ENCODE measurements around the gene THTPA.

Gene THTPA

GRCh38 chr14:23522643-23523198 is 33.4 kb upstream of the THTPA start:
- Histone ChIP-seq H3K9ac (ENCODE audit: low read length in 2 of 2) (no peak overlapping the region), H3K27me3 (ENCODE audit: control insufficient read depth in 1 of 2, insufficient read depth in 2 of 2, low read length in 2 of 2) (no peaks in the 10 kb centered on the region), H3K36me3 (ENCODE audit: control insufficient read depth in 2 of 2, insufficient read depth in 2 of 2, low read length in 2 of 2) (no peaks in the 10 kb centered on the region), H3K9me3 (ENCODE audit: control insufficient read depth in 2 of 2, low read length in 2 of 2) (no peaks in the 10 kb centered on the region), H3K27ac (ENCODE audit: low read length) (no peak overlapping the region), H3K4me3 (ENCODE audit: low read length in 2 of 2) (no peak overlapping the region), H3K4me1 (ENCODE audit: control insufficient read depth, insufficient read depth, low read length) (no peaks in the 10 kb centered on the region)

GRCh38 chr14:23523229-23524016 is 32.6 kb upstream of the THTPA start:
- H3K4me3 ChIP-seq (ENCODE audit: low read length in 2 of 2) = no peak overlapping the region
- no peaks in the 10 kb centered on the region for H3K36me3 ChIP-seq (ENCODE audit: control insufficient read depth in 2 of 2, insufficient read depth in 2 of 2, low read length in 2 of 2)
- no peak overlapping the region for H3K9ac ChIP-seq (ENCODE audit: low read length in 2 of 2)
- H3K9me3 ChIP-seq (ENCODE audit: control insufficient read depth in 2 of 2, low read length in 2 of 2) = no peaks in the 10 kb centered on the region
- no peak overlapping the region for H3K27ac ChIP-seq (ENCODE audit: low read length)
- no peaks in the 10 kb centered on the region for H3K27me3 ChIP-seq (ENCODE audit: control insufficient read depth in 1 of 2, insufficient read depth in 2 of 2, low read length in 2 of 2)
- no peaks in the 10 kb centered on the region for H3K4me1 ChIP-seq (ENCODE audit: control insufficient read depth, insufficient read depth, low read length)

- no peak overlapping the region for H3K4me3 ChIP-seq (ENCODE audit: low read length in 2 of 2)
- H3K9me3 ChIP-seq (ENCODE audit: control insufficient read depth in 2 of 2, low read length in 2 of 2) = no peaks in the 10 kb centered on the region
- no peak overlapping the region for H3K9ac ChIP-seq (ENCODE audit: low read length in 2 of 2)
- no peaks in the 10 kb centered on the region for H3K36me3 ChIP-seq (ENCODE audit: control insufficient read depth in 2 of 2, insufficient read depth in 2 of 2, low read length in 2 of 2)
- H3K4me1 ChIP-seq (ENCODE audit: control insufficient read depth, insufficient read depth, low read length) = no peaks in the 10 kb centered on the region
- no peaks in the 10 kb centered on the region for H3K27me3 ChIP-seq (ENCODE audit: control insufficient read depth in 1 of 2, insufficient read depth in 2 of 2, low read length in 2 of 2)
- no peak overlapping the region for H3K27ac ChIP-seq (ENCODE audit: low read length)
These were observed 31.1 kb upstream of the THTPA start for GRCh38 chr14:23524954-23525353.

- Histone ChIP-seq H3K27me3 (ENCODE audit: control insufficient read depth in 1 of 2, insufficient read depth in 2 of 2, low read length in 2 of 2) (no peaks in the 10 kb centered on the region), H3K36me3 (ENCODE audit: control insufficient read depth in 2 of 2, insufficient read depth in 2 of 2, low read length in 2 of 2) (no peaks in the 10 kb centered on the region), H3K27ac (ENCODE audit: low read length) (no peak overlapping the region)
These were observed 30.5 kb upstream of the THTPA start for GRCh38 chr14:23525611-23526010.

GRCh38 chr14:23528555-23528954 is 27.5 kb upstream of the THTPA start:
- no peaks in the 10 kb centered on the region for H3K9me3 ChIP-seq (ENCODE audit: control insufficient read depth in 2 of 2, low read length in 2 of 2)
- no peaks in the 10 kb centered on the region for H3K4me1 ChIP-seq (ENCODE audit: control insufficient read depth, insufficient read depth, low read length)
- H3K27ac ChIP-seq (ENCODE audit: low read length) = no peak overlapping the region
- H3K4me3 ChIP-seq (ENCODE audit: low read length in 2 of 2) = no peak overlapping the region
- no peak overlapping the region for H3K9ac ChIP-seq (ENCODE audit: low read length in 2 of 2)
- no peaks in the 10 kb centered on the region for H3K27me3 ChIP-seq (ENCODE audit: control insufficient read depth in 1 of 2, insufficient read depth in 2 of 2, low read length in 2 of 2)
- H3K36me3 ChIP-seq (ENCODE audit: control insufficient read depth in 2 of 2, insufficient read depth in 2 of 2, low read length in 2 of 2) = no peaks in the 10 kb centered on the region

More at GRCh38 chr14:23525611-23526010, 30.5 kb upstream of the THTPA start:
- Histone ChIP-seq H3K4me3 (ENCODE audit: low read length in 2 of 2) (no peak overlapping the region), H3K9me3 (ENCODE audit: control insufficient read depth in 2 of 2, low read length in 2 of 2) (no peaks in the 10 kb centered on the region), H3K4me1 (ENCODE audit: control insufficient read depth, insufficient read depth, low read length) (no peaks in the 10 kb centered on the region), H3K9ac (ENCODE audit: low read length in 2 of 2) (no peak overlapping the region)

- Histone ChIP-seq H3K27ac (ENCODE audit: low read length) (no peak overlapping the region), H3K4me3 (ENCODE audit: low read length in 2 of 2) (no peak overlapping the region), H3K9me3 (ENCODE audit: control insufficient read depth in 2 of 2, low read length in 2 of 2) (no peaks in the 10 kb centered on the region), H3K36me3 (ENCODE audit: control insufficient read depth in 2 of 2, insufficient read depth in 2 of 2, low read length in 2 of 2) (no peaks in the 10 kb centered on the region), H3K9ac (ENCODE audit: low read length in 2 of 2) (no peak overlapping the region), H3K4me1 (ENCODE audit: control insufficient read depth, insufficient read depth, low read length) (no peaks in the 10 kb centered on the region), H3K27me3 (ENCODE audit: control insufficient read depth in 1 of 2, insufficient read depth in 2 of 2, low read length in 2 of 2) (no peaks in the 10 kb centered on the region)
These were observed 27.1 kb upstream of the THTPA start for GRCh38 chr14:23529016-23529415.

- H3K36me3 ChIP-seq (ENCODE audit: control insufficient read depth in 2 of 2, insufficient read depth in 2 of 2, low read length in 2 of 2) = no peaks in the 10 kb centered on the region
- no peaks in the 10 kb centered on the region for H3K4me1 ChIP-seq (ENCODE audit: control insufficient read depth, insufficient read depth, low read length)
- no peak overlapping the region for H3K9ac ChIP-seq (ENCODE audit: low read length in 2 of 2)
- H3K27ac ChIP-seq (ENCODE audit: low read length) = no peak overlapping the region
- no peaks in the 10 kb centered on the region for H3K9me3 ChIP-seq (ENCODE audit: control insufficient read depth in 2 of 2, low read length in 2 of 2)
- H3K27me3 ChIP-seq (ENCODE audit: control insufficient read depth in 1 of 2, insufficient read depth in 2 of 2, low read length in 2 of 2) = no peaks in the 10 kb centered on the region
- H3K4me3 ChIP-seq (ENCODE audit: low read length in 2 of 2) = no peak overlapping the region
These were observed 25.6 kb upstream of the THTPA start for GRCh38 chr14:23530375-23531055.

GRCh38 chr14:23531391-23531790 is 24.7 kb upstream of the THTPA start:
- Histone ChIP-seq H3K9ac (ENCODE audit: low read length in 2 of 2) (no peak overlapping the region), H3K27ac (ENCODE audit: low read length) (no peak overlapping the region), H3K4me3 (ENCODE audit: low read length in 2 of 2) (no peak overlapping the region), H3K9me3 (ENCODE audit: control insufficient read depth in 2 of 2, low read length in 2 of 2) (no peaks in the 10 kb centered on the region), H3K4me1 (ENCODE audit: control insufficient read depth, insufficient read depth, low read length) (no peaks in the 10 kb centered on the region), H3K36me3 (ENCODE audit: control insufficient read depth in 2 of 2, insufficient read depth in 2 of 2, low read length in 2 of 2) (no peaks in the 10 kb centered on the region), H3K27me3 (ENCODE audit: control insufficient read depth in 1 of 2, insufficient read depth in 2 of 2, low read length in 2 of 2) (no peaks in the 10 kb centered on the region)

GRCh38 chr14:23532658-23533057 is 23.4 kb upstream of the THTPA start:
- Histone ChIP-seq H3K9me3 (ENCODE audit: control insufficient read depth in 2 of 2, low read length in 2 of 2) (no peaks in the 10 kb centered on the region), H3K9ac (ENCODE audit: low read length in 2 of 2) (no peak overlapping the region), H3K4me3 (ENCODE audit: low read length in 2 of 2) (no peak overlapping the region), H3K36me3 (ENCODE audit: control insufficient read depth in 2 of 2, insufficient read depth in 2 of 2, low read length in 2 of 2) (no peaks in the 10 kb centered on the region), H3K27ac (ENCODE audit: low read length) (no peak overlapping the region), H3K27me3 (ENCODE audit: control insufficient read depth in 1 of 2, insufficient read depth in 2 of 2, low read length in 2 of 2) (no peaks in the 10 kb centered on the region), H3K4me1 (ENCODE audit: control insufficient read depth, insufficient read depth, low read length) (no peaks in the 10 kb centered on the region)

- Histone ChIP-seq H3K27ac (ENCODE audit: low read length) (no peak overlapping the region), H3K27me3 (ENCODE audit: control insufficient read depth in 1 of 2, insufficient read depth in 2 of 2, low read length in 2 of 2) (no peaks in the 10 kb centered on the region), H3K4me1 (ENCODE audit: control insufficient read depth, insufficient read depth, low read length) (no peaks in the 10 kb centered on the region), H3K4me3 (ENCODE audit: low read length in 2 of 2) (no peak overlapping the region), H3K9ac (ENCODE audit: low read length in 2 of 2) (no peak overlapping the region), H3K36me3 (ENCODE audit: control insufficient read depth in 2 of 2, insufficient read depth in 2 of 2, low read length in 2 of 2) (no peaks in the 10 kb centered on the region), H3K9me3 (ENCODE audit: control insufficient read depth in 2 of 2, low read length in 2 of 2) (no peaks in the 10 kb centered on the region)
These were observed 22.2 kb upstream of the THTPA start for GRCh38 chr14:23533652-23534435.
